ENCODE measurements around the gene FCHSD2. TPM values are rescaled to one million over a fixed set of nuclear protein-coding genes. Genes with fewer than 3 reads are reported as not detected.

The FCHSD2 gene
- total RNA-seq, 1 experiment from 2014 or later, result 22.6 TPM

- H3K27ac ChIP-seq, result no peak overlapping the region
- DNase-seq, result no peak
Observed at GRCh38 chr11:72798361-72798760, 343.8 kb downstream of the FCHSD2 start.

GRCh38 chr11:72793425-72794367, 348.4 kb downstream of the FCHSD2 start, which contains the start of gene STARD10:
TSS of gene STARD10 (minus strand) at chr11:72794047. CDS start at chr11:72781181, 12,866 bp downstream.
- peak; percentile 85 to 96 for DNase-seq
- no peaks in the 10 kb centered on the region for H3K79me2 ChIP-seq (ENCODE audit: low read depth)
- H4K20me1 ChIP-seq (ENCODE audit: insufficient read depth), result no peaks in the 10 kb centered on the region
- POLR2A ChIA-PET (ENCODE audit: unreplicated experiment), result interaction anchor here (0.5 to 0.7 kb wide), 9 partner anchors 16 to 877 kb away, joined by 3 to 10 read pairs (median 4); no protein-coding TSS in a partner anchor
- peak; percentile 100 for TF ChIP-seq CTCF (conservative IDR thresholded peaks at IDR 0.05)
- TF ChIP-seq EZH2 (IDR thresholded peaks at IDR 0.05; ENCODE audit: low read depth), result no peak
- intact Hi-C loops (cut with micrococcal nuclease; ENCODE audit: unreplicated experiment), result loop anchor here (1.0 kb wide), 2 partner anchors 68 to 71 kb away; no protein-coding TSS in a partner anchor
- H3K27ac ChIP-seq, result peak within 1 kb of the TSS; percentile 25
- no peaks in the 10 kb centered on the region for H3K9me2 ChIP-seq (ENCODE audit: insufficient read depth)
- CTCF ChIA-PET, result interaction anchor here (0.6 to 1.7 kb wide), 11 partner anchors 11 to 511 kb away, joined by 3 to 13 read pairs (median 4); partner anchors contain the start of gene ARAP1
- peaks cover 29% of the 10 kb centered on the region; the same call in 1 of the 2 replicates for H3F3A ChIP-seq (ENCODE audit: insufficient read depth, low read depth)
- H3K9me3 ChIP-seq (ENCODE audit: insufficient read depth, low read depth), result no peaks in the 10 kb centered on the region
- BruUV-seq (replicated peaks), result TSS peak; percentile 79
- peaks cover 45% of the 10 kb centered on the region for H3K4me1 ChIP-seq (replicated peaks; ENCODE audit: insufficient read depth)
- peak within 1 kb of the TSS; percentile 79 for H2AFZ ChIP-seq
- H3K4me3 ChIP-seq, result peak within 1 kb of the TSS; percentile 70
- H3K4me2 ChIP-seq, result peak within 1 kb of the TSS; percentile 74
- no peaks in the 10 kb centered on the region for H3K27me3 ChIP-seq (ENCODE audit: insufficient read depth, low read depth)
- no peaks in the 10 kb centered on the region for H3K36me3 ChIP-seq (ENCODE audit: low read depth)

More at GRCh38 chr11:72798361-72798760, 343.8 kb downstream of the FCHSD2 start:
- Histone ChIP-seq H3K9me2 (ENCODE audit: insufficient read depth) (no peaks in the 10 kb centered on the region), H3K27me3 (ENCODE audit: insufficient read depth, low read depth) (no peaks in the 10 kb centered on the region), H3K4me3 (no peak overlapping the region), H3K4me1 (replicated peaks; ENCODE audit: insufficient read depth) (peaks cover 14% of the 10 kb centered on the region), H3K36me3 (ENCODE audit: low read depth) (no peaks in the 10 kb centered on the region), H3K9me3 (ENCODE audit: insufficient read depth, low read depth) (no peaks in the 10 kb centered on the region), H4K20me1 (ENCODE audit: insufficient read depth) (no peaks in the 10 kb centered on the region), H3K4me2 (no peak overlapping the region), H2AFZ (no peak overlapping the region), H3F3A (ENCODE audit: insufficient read depth, low read depth) (peaks cover 13% of the 10 kb centered on the region; the same call in 1 of the 2 replicates), H3K79me2 (ENCODE audit: low read depth) (no peaks in the 10 kb centered on the region)
- ChIA-PET CTCF (interaction anchor here (0.6 kb wide), 1 partner anchor 69 kb away, joined by 4 read pairs; no protein-coding TSS in a partner anchor), POLR2A (ENCODE audit: unreplicated experiment) (interaction anchor here (0.5 kb wide), 1 partner anchor 388 kb away, joined by 3 read pairs; no protein-coding TSS in a partner anchor)
- no peak for TF ChIP-seq CTCF (conservative IDR thresholded peaks at IDR 0.05)
- TF ChIP-seq EZH2 (IDR thresholded peaks at IDR 0.05; ENCODE audit: low read depth), result no peak
- no TSS peak for BruUV-seq (replicated peaks)
- intact Hi-C loops (cut with micrococcal nuclease; ENCODE audit: unreplicated experiment), result no loop called here

- peak overlapping the region; percentile 70; the same call in 1 of the 2 replicates for H3K4me3 ChIP-seq
- H3K4me2 ChIP-seq, result peak overlapping the region; percentile 74
- no peak overlapping the region for H3K27ac ChIP-seq
- H3K79me2 ChIP-seq (ENCODE audit: low read depth), result no peaks in the 10 kb centered on the region
- no peaks in the 10 kb centered on the region for H3K36me3 ChIP-seq (ENCODE audit: low read depth)
- no peaks in the 10 kb centered on the region for H3K9me3 ChIP-seq (ENCODE audit: insufficient read depth, low read depth)
- H4K20me1 ChIP-seq (ENCODE audit: insufficient read depth), result no peaks in the 10 kb centered on the region
- no peak for DNase-seq
- intact Hi-C loops (cut with micrococcal nuclease; ENCODE audit: unreplicated experiment), result loop anchor here (1.0 kb wide), 1 partner anchor 68 kb away; no protein-coding TSS in a partner anchor
- ChIA-PET POLR2A (ENCODE audit: unreplicated experiment) (interaction anchor here (0.6 kb wide), 1 partner anchor 40 kb away, joined by 4 read pairs; no protein-coding TSS in a partner anchor), CTCF (interaction anchor here (0.6 to 1.3 kb wide), 3 partner anchors 68 to 386 kb away, joined by 3 to 5 read pairs (median 3); no protein-coding TSS in a partner anchor)
- no peak overlapping the region for H2AFZ ChIP-seq
- H3K4me1 ChIP-seq (replicated peaks; ENCODE audit: insufficient read depth), result peaks cover 52% of the 10 kb centered on the region
- H3K9me2 ChIP-seq (ENCODE audit: insufficient read depth), result no peaks in the 10 kb centered on the region
- H3K27me3 ChIP-seq (ENCODE audit: insufficient read depth, low read depth), result no peaks in the 10 kb centered on the region
- BruUV-seq (replicated peaks), result no TSS peak
- peaks cover 29% of the 10 kb centered on the region; the same call in 1 of the 2 replicates for H3F3A ChIP-seq (ENCODE audit: insufficient read depth, low read depth)
- TF ChIP-seq EZH2 (IDR thresholded peaks at IDR 0.05; ENCODE audit: low read depth), result no peak
- no peak for TF ChIP-seq CTCF (conservative IDR thresholded peaks at IDR 0.05)
Observed at GRCh38 chr11:72793076-72793424, 349.1 kb downstream of the FCHSD2 start.

All from PC-9 (cell line).